GM19023 (cell line): ENCODE results near the gene DOC2B.
"Not testable (repeated sequence)": the region's sequence is repeated elsewhere in the genome, so short reads cannot be mapped to it uniquely, and the experiment has no call there.

ENCODE experiments used
- ATAC-seq: cut with Tn5 transposase; IDR thresholded peaks from one replicate; pipeline ENCODE4 v1.9.1; 2021; ENCODE audit warnings: mild to moderate bottlenecking, moderate library complexity; ENCODE audit not compliant: unreplicated experiment

The DOC2B gene

GRCh38 chr17:213286-214105 is 32.0 kb upstream of the DOC2B start:
- no peak for ATAC-seq

GRCh38 chr17:210402-210801 is 29.0 kb upstream of the DOC2B start:
- ATAC-seq: no peak

GRCh38 chr17:208429-208828 is 27.0 kb upstream of the DOC2B start:
- no peak for ATAC-seq

GRCh38 chr17:207775-208174 is 26.3 kb upstream of the DOC2B start:
- ATAC-seq: no peak

- no peak for ATAC-seq
Measured at GRCh38 chr17:206941-207560, 25.6 kb upstream of the DOC2B start.

- ATAC-seq: not testable (repeated sequence)
Measured at GRCh38 chr17:206484-206883, 25.0 kb upstream of the DOC2B start.

GRCh38 chr17:205817-206216 is 24.4 kb upstream of the DOC2B start:
- ATAC-seq: no peak

- no peak for ATAC-seq
Measured at GRCh38 chr17:205148-205669, 23.8 kb upstream of the DOC2B start.

- no peak for ATAC-seq
Measured at GRCh38 chr17:204427-205147, 23.1 kb upstream of the DOC2B start.

- ATAC-seq: no peak
Measured at GRCh38 chr17:202501-202951, 21.1 kb upstream of the DOC2B start.

GRCh38 chr17:201736-202135 is 20.3 kb upstream of the DOC2B start:
- not testable (repeated sequence) for ATAC-seq

- not testable (repeated sequence) for ATAC-seq
Measured at GRCh38 chr17:201257-201656, 19.8 kb upstream of the DOC2B start.

GRCh38 chr17:200586-200985 is 19.1 kb upstream of the DOC2B start:
- ATAC-seq: no peak

GRCh38 chr17:199806-200545 is 18.5 kb upstream of the DOC2B start:
- ATAC-seq: no peak

- no peak for ATAC-seq
Measured at GRCh38 chr17:199191-199604, 17.7 kb upstream of the DOC2B start.

GRCh38 chr17:198225-198624 is 16.8 kb upstream of the DOC2B start:
- ATAC-seq: not testable (repeated sequence)

GRCh38 chr17:197352-197751 is 15.9 kb upstream of the DOC2B start:
- ATAC-seq: no peak

- no peak for ATAC-seq
Measured at GRCh38 chr17:194828-195602, 13.6 kb upstream of the DOC2B start.

- ATAC-seq: no peak
Measured at GRCh38 chr17:193841-194806, 12.7 kb upstream of the DOC2B start.
